ENCODE results near the gene STX18.
"Not testable (repeated sequence)": the region's sequence is repeated elsewhere in the genome, so short reads cannot be mapped to it uniquely, and the experiment has no call there.

STX18 gene

GRCh38 chr4:4424499-4425115 lies 117.2 kb downstream of the STX18 start:
- DNase-seq (ENCODE audit: insufficient read length, low spot score) (no peak), FAIRE-seq (no peak)

GRCh38 chr4:4423706-4424498 lies 117.9 kb downstream of the STX18 start:
- no peak for DNase-seq (ENCODE audit: insufficient read length, low spot score)
- FAIRE-seq: no peak

DNA sequence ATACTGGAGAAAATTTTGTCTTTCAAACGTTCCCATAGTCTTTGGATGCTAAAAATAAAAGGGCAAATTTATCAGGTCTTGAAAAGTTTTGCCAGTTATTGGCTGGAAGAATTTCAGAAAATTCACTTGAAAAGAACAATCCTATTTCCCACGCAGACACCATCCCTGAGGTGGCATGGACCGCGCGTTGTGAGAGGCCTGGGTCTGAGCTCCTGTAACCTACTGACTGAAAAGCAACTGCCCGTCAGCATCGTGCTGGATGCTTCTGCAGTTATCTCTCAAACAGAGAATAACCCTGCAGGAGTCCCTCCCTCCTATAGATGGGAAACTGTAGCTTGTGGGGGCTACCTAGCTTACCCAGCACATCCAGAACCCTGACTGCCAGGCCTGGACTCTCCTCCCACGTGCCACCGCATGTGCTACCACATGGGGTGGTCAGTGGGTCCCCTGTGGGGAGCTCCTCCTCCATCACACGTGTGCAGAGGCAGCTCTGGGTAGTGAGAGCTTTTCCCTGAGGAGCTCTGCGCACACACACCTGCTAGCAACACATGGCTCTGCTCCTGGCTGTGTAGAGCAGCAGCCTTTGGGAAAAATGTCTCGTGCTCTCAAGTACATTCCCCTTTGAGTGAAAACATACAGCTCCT lies 118.9 kb downstream of the STX18 start:
- DNase-seq (ENCODE audit: insufficient read length, low spot score): no peak
- no peak for FAIRE-seq

DNA sequence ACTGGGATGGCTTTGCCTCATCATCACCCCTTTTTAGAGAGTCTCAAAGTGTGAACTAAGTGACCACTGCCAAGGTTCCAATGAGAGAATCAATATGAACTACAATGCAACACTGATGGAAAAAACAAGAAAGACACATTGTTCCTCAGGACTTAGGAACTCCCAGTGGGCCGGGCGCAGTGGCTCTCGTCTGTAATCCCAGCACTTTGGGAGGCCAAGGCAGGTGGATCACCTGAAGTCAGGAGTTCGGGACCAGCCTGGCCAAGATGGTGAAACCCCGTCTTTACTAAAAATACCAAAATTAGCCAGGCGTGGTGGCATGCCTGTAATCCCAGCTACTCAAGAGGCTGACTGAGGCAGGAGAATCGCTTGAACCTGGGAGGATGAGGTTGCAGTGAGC lies 119.7 kb downstream of the STX18 start:
- DNase-seq (ENCODE audit: insufficient read length, low spot score); FAIRE-seq: not testable (repeated sequence)

GRCh38 chr4:4421356-4421755 lies 120.5 kb downstream of the STX18 start:
- DNase-seq (ENCODE audit: insufficient read length, low spot score): no peak
- no peak for FAIRE-seq

- FAIRE-seq (no peak), DNase-seq (ENCODE audit: insufficient read length, low spot score) (no peak)
Measured at GRCh38 chr4:4420421-4420820, 121.4 kb downstream of the STX18 start.

DNA sequence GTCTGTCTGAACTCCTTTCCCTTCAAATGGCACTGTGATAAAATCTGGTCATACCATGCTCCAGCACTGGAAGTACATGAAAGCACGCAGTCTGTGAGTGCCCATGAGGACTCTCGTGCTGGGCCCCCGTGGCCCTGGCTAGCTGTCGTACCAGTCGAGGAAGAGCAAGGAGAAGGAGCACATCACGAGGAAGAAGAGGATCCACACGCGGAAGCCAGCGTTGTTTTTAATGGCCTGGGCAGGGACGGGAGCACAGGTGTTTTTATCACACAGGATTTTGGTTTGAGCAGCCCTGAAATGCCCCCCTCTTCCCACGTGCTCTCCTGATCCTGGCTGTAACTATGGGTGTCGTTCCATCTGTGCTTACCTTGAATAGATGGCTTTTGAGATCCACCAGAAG lies 122.0 kb downstream of the STX18 start:
- no peak for FAIRE-seq
- DNase-seq (ENCODE audit: insufficient read length, low spot score): no peak

- DNase-seq (ENCODE audit: insufficient read length, low spot score) (no peak), FAIRE-seq (no peak)
Measured at GRCh38 chr4:4418676-4419390, 123.0 kb downstream of the STX18 start.

DNA sequence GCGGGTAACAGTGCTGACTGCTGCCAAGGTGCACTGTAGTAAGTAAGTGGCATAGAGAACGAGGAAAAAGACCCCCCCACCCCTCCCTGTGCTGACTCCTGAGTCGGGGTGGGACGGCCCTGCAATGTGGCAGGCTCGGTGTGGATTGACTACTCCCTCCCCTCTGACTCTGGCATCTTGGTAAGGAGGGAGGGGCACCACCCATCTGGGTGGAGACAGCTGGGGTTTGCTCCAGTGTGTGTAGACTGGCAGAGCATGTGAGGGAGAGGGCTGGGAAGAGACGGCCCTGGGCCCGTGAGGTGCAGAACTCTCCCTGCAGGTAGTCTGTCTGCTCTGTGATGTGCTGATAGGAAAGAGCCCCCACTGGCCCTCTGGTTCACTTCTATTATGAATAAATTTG lies 124.0 kb downstream of the STX18 start:
- DNase-seq (ENCODE audit: insufficient read length, low spot score) (no peak), FAIRE-seq (no peak)

GRCh38 chr4:4416981-4417380 lies 124.9 kb downstream of the STX18 start:
- DNase-seq (ENCODE audit: insufficient read length, low spot score) (no peak), FAIRE-seq (no peak)

DNA sequence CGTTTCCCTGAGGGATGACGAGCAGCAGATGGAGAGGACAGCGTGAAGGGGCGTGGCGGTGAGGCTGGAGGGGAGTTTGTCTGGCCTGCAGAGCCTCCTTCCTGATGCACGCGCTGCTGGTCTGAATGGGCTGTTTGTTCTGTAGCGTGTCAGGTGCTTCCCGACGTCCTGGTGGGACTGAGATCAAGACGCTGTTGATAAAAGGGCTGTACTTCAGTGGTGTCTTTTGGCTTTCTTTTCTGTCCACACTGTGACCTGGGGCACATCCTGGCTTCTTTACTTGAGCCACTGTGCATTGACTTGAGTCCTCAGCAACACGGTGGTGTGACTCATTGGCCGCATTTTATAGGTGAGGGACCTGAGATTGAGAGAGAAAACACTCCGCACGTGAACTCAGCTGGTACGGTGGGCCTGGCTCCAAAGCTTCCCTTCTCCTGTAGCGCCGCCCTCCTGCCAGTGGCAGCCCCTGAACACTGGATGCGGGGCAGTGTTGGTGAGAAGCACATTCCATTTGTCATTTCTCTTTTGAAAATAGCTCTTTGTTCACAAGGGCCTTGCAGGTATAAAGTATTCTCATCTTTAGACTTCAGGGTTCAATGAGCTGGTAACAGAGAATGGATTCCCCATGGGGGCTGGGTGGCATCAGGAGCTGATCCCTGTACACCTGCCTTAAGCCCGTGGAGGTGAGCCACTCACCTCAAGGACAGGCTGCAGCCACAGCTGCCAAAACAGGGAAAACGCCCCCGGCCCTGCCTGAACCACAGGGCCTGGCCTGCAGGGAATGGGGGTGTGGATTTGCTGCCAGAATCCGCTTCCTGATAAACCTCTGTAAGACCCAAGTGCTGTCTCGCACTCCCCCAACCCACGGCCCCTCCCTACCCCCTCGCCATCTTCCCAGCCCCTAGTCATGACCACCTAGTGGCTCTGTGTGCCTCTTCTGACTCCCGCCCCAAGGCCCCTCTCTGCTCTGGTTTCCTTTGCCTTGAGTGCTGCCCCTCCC lies 125.7 kb downstream of the STX18 start:
- FAIRE-seq (no peak), DNase-seq (ENCODE audit: insufficient read length, low spot score) (no peak)

DNA sequence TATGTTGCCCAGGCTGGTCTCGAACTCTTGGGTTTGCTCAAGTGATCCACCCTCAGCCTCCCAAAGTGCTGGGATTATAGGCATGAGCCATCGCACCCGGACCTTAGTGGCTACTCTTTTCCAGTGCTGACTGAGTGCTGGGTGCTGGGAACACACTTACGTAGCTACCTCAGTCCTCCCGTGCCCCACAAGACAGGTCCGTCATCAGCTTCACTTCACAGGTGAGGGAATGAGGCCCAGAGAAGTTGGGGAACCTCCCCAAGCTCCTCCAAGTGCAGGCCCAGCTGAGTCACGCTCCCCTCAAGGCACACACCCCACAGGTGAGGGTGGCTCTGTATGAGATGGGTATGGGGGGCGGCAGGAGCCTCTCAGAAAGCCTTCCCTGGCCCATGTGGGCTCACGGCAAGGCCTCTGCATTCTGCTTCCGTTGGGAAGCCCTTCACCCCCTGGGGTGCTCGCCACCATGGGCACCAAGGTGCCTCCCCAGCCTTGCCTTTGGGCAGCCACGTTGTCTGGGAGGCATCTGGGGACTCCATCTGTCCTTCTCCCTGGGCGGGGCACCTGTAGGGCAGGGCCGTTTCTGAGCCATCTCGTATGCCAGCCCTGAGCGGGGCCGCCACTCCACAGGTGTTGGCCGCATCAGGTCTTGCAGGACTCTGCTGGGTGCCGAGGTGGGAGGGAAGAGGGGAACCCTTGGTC lies 126.6 kb downstream of the STX18 start:
- FAIRE-seq (no peak), DNase-seq (ENCODE audit: insufficient read length, low spot score) (no peak)

- FAIRE-seq: no peak
Measured at GRCh38 chr4:4413806-4414205, 128.0 kb downstream of the STX18 start.

GRCh38 chr4:4413373-4413725 lies 128.5 kb downstream of the STX18 start:
- no peak for FAIRE-seq
- DNase-seq (ENCODE audit: insufficient read length, low spot score): no peak

More at GRCh38 chr4:4413806-4414205, 128.0 kb downstream of the STX18 start:
- no peak for DNase-seq (ENCODE audit: insufficient read length, low spot score)

GRCh38 chr4:4412641-4413372 lies 129.0 kb downstream of the STX18 start:
- no peak for DNase-seq (ENCODE audit: insufficient read length, low spot score)
- FAIRE-seq: no peak

DNA sequence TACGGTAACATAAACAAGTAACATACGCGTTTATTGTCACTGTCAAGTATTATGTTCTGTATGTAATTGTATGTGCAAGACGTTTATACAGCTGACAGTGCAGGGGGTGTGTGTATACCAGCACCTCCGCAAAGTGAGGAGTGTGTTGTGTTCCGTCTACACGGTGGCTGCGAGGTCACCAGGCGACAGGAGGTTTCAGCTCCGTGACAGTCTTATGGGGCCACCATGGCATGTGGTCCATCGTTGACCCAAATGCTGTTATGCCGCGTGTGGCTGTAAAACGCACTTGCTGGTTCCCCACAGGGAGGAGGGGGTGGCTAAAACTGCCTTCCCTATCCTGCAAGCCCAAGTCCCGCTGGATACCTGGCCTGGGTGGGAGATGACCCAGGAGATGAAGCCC lies 129.9 kb downstream of the STX18 start:
- FAIRE-seq: no peak
- DNase-seq (ENCODE audit: insufficient read length, low spot score): no peak

DNA sequence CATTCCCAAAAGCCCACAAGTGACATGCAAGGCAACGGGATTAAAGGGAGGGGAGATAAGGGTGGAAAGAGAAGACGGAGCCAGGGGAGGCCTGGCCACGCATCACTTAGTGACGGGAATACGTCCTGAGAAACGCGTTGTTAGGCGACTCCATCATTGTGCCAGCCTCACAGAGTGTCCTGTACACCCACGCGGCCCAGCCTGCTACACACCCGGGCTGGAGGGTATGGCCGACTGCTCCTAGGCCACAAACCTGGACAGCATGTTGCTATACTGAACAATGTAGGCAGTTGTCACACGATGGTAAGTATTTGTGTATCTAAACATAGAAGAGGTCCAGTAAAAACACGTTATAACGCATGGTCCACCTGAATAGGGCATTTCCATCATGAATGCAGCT lies 131.6 kb downstream of the STX18 start:
- no peak for DNase-seq (ENCODE audit: insufficient read length, low spot score)
- no peak for FAIRE-seq

GRCh38 chr4:4409416-4410115 lies 132.3 kb downstream of the STX18 start:
- FAIRE-seq (no peak), DNase-seq (ENCODE audit: insufficient read length, low spot score) (no peak)
